ENCODE results near the gene PARN. TPM values are rescaled to one million over a fixed set of nuclear protein-coding genes. Genes with fewer than 3 reads are reported as not detected.
"Not testable (repeated sequence)": the region's sequence is repeated elsewhere in the genome, so short reads cannot be mapped to it uniquely, and the experiment has no call there.

Gene PARN
- total RNA-seq, 1 donor from 2014 or later, result 26.5 TPM

DNA sequence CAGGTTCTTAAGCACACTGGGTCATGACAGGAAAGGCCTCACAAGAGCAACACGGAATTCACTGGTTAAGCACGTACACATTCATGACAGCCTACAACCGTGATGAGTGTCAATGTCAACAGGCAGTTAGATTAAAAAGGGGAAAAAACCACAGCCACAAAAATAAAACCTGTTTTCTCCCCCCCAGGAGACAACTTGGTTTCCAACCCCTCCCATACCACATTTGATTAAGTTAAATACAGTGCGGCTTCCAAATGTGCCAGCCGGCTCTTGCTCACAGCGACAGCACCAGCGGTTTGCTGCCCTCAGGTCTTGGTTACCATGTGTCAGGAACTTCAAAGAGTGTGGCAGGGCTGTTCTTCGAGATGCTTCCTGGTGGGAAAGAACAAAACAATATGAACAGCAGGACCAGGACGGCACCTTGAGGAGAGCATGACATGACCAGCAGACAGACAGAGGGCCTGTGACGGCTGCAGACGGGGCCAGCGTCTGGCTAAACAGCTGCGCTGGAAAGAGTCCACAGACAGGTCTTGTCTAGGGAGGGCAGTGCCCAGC is 193.6 kb downstream of the PARN start:
- DNase-seq (ENCODE audit: low read depth, low spot score), result no peak
- Mint-ChIP-seq H3K4me1 (peaks cover 8% of the 10 kb centered on the region), H3K27ac (ENCODE audit: unreplicated experiment) (peak overlapping the region; percentile 88), H3K9me3 (no peaks in the 10 kb centered on the region), H3K4me3 (no peak overlapping the region), H3K27me3 (ENCODE audit: low read depth) (no peaks in the 10 kb centered on the region), H3K36me3 (ENCODE audit: low read depth) (peaks cover 9% of the 10 kb centered on the region)
- TF ChIP-seq, protein P1, sequence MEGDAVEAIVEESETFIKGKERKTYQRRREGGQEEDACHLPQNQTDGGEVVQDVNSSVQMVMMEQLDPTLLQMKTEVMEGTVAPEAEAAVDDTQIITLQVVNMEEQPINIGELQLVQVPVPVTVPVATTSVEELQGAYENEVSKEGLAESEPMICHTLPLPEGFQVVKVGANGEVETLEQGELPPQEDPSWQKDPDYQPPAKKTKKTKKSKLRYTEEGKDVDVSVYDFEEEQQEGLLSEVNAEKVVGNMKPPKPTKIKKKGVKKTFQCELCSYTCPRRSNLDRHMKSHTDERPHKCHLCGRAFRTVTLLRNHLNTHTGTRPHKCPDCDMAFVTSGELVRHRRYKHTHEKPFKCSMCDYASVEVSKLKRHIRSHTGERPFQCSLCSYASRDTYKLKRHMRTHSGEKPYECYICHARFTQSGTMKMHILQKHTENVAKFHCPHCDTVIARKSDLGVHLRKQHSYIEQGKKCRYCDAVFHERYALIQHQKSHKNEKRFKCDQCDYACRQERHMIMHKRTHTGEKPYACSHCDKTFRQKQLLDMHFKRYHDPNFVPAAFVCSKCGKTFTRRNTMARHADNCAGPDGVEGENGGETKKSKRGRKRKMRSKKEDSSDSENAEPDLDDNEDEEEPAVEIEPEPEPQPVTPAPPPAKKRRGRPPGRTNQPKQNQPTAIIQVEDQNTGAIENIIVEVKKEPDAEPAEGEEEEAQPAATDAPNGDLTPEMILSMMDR (conservative IDR thresholded peaks at IDR 0.05), result no peak

DNA sequence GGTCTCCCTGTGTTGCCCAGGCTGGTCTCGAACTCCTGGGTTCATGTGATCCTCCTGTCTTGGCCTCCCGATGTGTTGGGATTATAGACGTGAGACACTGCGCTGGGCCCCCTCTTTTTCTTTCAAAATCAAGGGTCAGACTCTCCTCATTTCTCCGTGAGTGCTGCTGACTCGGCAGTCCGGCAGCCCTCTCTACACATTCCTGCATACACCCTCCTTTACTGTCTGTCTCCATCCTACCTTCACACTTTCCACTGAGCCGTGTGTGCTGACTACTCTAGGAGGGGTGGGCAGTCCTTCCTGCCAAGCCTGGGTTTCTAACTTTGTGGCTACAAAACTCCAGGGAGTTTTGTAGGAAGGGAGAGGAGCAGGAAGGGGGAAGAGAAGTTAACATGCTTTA is 195.2 kb downstream of the PARN start:
- Mint-ChIP-seq H3K4me3 (no peak overlapping the region), H3K27ac (ENCODE audit: unreplicated experiment) (peak overlapping the region; percentile 78), H3K36me3 (ENCODE audit: low read depth) (peaks cover 11% of the 10 kb centered on the region), H3K27me3 (ENCODE audit: low read depth) (no peaks in the 10 kb centered on the region), H3K9me3 (no peaks in the 10 kb centered on the region), H3K4me1 (peaks cover 8% of the 10 kb centered on the region)
- TF ChIP-seq, protein P1 (conservative IDR thresholded peaks at IDR 0.05), result no peak
- DNase-seq (ENCODE audit: low read depth, low spot score), result no peak

DNA sequence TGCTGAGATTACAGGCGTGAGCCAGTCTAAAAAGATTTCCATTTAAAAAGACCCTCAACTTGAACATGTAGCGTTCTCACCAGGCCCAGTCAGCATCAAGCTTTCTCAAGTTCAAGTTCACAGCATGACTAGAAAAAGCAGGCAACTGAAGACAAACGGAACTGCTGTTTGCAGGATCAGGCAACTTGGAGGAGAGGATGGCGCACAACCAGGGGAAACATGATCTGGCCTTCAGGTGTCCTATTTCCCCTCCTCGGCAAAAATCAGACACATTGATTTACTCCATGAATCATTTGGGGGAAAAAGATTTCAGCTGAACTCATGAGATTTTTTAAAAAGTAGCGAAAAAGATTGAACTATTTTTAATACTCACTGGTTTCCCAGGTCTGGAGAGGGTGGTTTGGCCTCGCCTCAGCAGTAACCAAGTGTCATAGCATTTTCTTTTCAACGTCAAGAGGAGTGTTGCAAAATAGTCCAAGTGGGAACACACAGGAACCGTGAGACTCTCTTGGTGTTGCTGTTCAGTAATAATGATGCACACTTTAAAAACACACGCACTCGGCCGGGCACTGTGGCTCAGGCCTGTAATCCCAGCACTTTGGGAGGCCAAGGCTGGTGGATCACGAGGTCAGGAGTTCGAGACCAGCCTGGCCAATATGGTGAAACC is 201.0 kb downstream of the PARN start:
- not testable (repeated sequence) for DNase-seq (ENCODE audit: low read depth, low spot score); H3K27me3 Mint-ChIP-seq (ENCODE audit: low read depth); H3K9me3 Mint-ChIP-seq; H3K27ac Mint-ChIP-seq (ENCODE audit: unreplicated experiment); H3K4me3 Mint-ChIP-seq
- peaks cover 13% of the 10 kb centered on the region for H3K36me3 Mint-ChIP-seq (ENCODE audit: low read depth)
- H3K4me1 Mint-ChIP-seq, result peaks cover 16% of the 10 kb centered on the region

DNA sequence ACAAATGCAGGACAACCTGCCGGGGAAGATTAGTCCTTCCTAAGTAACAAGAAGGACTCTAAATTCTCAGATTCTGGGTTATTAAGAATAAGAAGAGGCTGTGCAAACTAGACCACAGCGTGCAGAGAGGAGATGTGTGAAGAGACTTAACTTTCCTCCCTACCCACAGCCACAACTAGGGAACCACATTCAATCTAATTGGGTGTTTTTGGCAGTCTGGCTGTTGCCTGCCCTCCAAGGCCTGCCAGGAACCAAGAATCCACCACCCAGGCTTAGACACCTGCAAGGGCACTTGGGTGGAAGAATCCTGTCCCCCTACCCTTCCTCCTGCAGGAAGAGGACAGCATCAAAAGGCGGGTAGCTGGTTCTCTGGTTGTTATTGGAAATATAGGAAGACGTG is 202.0 kb downstream of the PARN start:
- H3K27ac Mint-ChIP-seq (ENCODE audit: unreplicated experiment), result no peak overlapping the region
- H3K36me3 Mint-ChIP-seq (ENCODE audit: low read depth), result peaks cover 11% of the 10 kb centered on the region
- peaks cover 9% of the 10 kb centered on the region for H3K4me1 Mint-ChIP-seq
- DNase-seq (ENCODE audit: low read depth, low spot score), result no peak
- no peaks in the 10 kb centered on the region for H3K9me3 Mint-ChIP-seq
- no peak overlapping the region for H3K4me3 Mint-ChIP-seq
- TF ChIP-seq, protein P1 (conservative IDR thresholded peaks at IDR 0.05), result no peak
- no peaks in the 10 kb centered on the region for H3K27me3 Mint-ChIP-seq (ENCODE audit: low read depth)

DNA sequence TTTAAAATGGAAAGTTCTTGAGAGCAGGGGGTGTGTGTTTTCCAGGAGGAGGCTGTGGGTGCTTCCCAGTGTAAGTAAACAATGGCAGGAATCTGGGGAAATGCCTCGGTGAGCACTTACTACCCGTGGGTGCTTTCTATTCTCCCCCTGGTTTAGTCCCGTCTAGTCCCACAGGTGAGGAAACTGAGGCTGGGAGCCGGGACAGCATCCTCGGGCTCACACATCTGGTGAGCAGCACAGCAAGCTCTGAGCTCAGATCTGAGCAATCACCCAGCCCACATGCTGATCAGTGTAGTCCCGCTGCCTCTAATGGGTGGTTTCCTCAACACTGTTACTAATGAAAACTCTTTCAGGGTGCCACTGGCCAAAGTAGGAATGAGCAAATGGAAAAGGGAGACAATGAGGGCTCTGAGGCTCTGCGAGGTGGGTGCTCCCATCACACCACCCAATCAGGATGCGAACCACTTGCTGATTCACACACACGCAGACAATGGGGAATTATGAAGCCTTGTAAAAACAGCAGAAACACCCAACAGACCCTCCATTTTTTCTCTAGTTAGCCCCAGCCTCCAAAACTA is 202.6 kb downstream of the PARN start:
- H3K27me3 Mint-ChIP-seq (ENCODE audit: low read depth), result no peaks in the 10 kb centered on the region
- no peaks in the 10 kb centered on the region for H3K9me3 Mint-ChIP-seq
- no peak overlapping the region for H3K4me3 Mint-ChIP-seq
- TF ChIP-seq, protein P1 (conservative IDR thresholded peaks at IDR 0.05), result no peak
- H3K36me3 Mint-ChIP-seq (ENCODE audit: low read depth), result peaks cover 10% of the 10 kb centered on the region
- H3K4me1 Mint-ChIP-seq, result peaks cover 9% of the 10 kb centered on the region
- no peak overlapping the region for H3K27ac Mint-ChIP-seq (ENCODE audit: unreplicated experiment)
- no peak for DNase-seq (ENCODE audit: low read depth, low spot score)

DNA sequence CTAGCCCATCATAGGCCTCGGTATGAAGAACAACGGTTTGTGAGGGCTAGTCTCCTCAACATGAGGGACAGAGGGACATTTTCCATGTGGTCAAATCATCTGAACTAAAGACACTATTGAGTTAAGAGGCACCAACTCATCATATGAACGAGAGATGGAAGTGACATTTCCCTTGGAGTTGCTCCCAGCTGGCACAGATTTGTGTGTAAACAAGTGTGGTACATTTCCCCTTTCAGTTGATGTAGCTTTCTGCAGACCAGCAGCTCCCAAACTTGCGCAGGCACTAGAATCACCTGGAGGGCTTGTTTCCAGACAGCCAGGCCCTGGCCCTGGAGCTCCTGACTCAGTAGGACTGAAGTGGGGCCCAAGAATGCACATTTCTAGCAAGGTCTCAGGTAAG is 205.5 kb downstream of the PARN start:
- Mint-ChIP-seq H3K4me3 (no peak overlapping the region), H3K9me3 (no peaks in the 10 kb centered on the region), H3K4me1 (peaks cover 16% of the 10 kb centered on the region), H3K27me3 (ENCODE audit: low read depth) (no peaks in the 10 kb centered on the region), H3K36me3 (ENCODE audit: low read depth) (peaks cover 2% of the 10 kb centered on the region), H3K27ac (ENCODE audit: unreplicated experiment) (no peak overlapping the region)
- DNase-seq (ENCODE audit: low read depth, low spot score), result no peak
- TF ChIP-seq, protein P1 (conservative IDR thresholded peaks at IDR 0.05), result no peak

Measured in neural crest cell (in vitro differentiated cells).